ENCODE results near the gene CXXC1.

- TF ChIP-seq EZH2 (IDR thresholded peaks at IDR 0.05; ENCODE audit: insufficient read depth, low read length), result no peak
- no peak for TF ChIP-seq CTCF (IDR thresholded peaks at IDR 0.05; ENCODE audit: insufficient read depth, low read depth, low read length)
These were observed 55.1 kb downstream of the CXXC1 start for GRCh38 chr18:50232419-50232818.

Data from astrocyte (in vitro differentiated cells and primary cell).